ENCODE data around the gene TMPRSS11B.

DNA sequence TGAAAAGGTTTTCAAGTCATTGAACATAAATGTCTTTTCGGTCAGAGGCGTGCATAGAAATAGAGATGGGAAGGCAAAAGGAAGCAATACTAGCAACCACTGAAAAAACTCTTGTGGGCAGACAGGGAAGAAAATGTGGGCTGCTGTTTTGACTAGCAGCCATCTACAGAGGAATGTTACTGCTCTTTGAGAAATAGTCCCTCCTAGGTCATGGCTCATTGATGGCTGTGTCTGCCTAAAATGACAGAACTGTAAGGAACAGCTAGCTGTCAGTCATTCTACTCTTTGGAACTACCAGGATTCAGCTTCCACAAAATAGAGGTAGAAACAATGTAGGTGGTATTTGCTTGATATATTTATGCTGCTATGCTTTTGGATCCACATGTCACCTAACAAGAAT is 26.9 kb upstream of the TMPRSS11B start:
- TF ChIP-seq POLR2A (IDR thresholded peaks at IDR 0.05) = no peak
- TF ChIP-seq CTCF (IDR thresholded peaks at IDR 0.05) = no peak

Data from gastroesophageal sphincter (tissue), 3 donors.